NCI-H2107 (cell line): ENCODE results near the gene OSBPL2.

ENCODE experiments used
- DNase-seq: peaks from one replicate; lab custom pipeline; 2025; lab: John Stamatoyannopoulos, UW

The OSBPL2 gene

DNA sequence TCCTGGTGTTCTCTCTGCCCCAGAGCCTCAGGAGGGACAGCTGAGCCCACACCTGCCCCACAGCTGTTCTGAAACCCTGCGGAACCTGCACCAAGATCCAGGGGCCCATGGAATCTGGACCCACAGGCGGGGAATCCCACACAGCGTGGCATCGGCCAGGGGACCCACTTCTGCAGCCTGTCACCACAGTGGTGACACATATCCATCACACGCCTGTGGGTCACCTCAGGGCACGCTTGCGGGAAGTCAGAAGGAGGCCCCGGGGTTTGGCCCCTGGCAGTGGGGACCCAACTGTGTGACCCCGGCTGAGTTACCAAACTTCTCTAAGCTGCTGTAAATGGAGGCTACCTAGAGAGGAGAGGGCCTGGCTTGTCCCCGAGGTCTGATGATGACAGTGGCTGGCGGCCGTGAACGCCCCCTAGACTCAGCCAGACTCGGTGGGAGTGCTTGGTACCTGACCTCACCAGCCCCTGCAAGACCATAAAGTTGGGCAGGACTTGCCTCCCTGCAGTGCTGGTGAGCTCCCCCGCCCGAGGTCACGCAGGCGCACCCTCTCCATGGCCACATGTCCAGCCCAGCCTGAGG, 16.0 kb upstream of the OSBPL2 start:
- no peak for DNase-seq

DNA sequence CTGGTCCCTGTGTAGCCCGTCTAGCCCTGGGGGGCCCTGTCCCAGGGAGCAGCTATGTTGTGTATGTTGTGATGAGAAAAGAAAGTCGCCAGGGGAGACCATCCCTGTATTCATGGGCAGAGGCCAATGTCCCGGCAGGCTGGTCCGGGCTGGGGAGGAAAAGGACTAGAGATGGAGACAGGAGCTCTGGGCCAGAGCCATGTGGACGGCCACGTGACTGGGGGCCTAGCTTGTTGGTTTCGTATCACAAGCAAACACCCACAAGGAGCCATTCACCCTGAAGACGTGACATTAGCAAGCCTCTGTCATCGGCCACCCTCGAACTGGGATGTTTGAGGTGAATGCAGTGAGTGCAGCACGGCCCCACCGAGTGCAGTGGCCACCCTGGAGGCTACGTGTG, 15.3 kb upstream of the OSBPL2 start:
- DNase-seq, result no peak

DNA sequence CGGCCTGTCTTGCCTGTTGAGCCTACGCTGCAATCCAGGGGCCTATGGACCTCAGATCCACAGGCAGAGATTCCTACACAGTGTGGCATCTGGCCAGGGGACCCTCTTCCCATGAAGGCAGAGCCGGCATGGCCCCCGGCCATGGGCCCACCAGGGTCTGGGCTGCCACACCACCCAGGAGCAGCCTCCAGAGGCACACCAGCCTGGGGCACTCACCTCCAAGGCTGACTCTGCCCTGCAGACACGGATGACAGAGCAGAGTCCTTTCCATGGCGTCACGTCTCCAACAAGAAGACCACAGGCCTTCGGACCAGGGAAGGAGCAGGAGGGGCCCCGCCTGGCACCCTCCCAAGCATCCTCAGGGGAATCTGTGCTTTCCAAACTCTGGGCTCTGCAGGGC, 14.8 kb upstream of the OSBPL2 start:
- no peak for DNase-seq

DNA sequence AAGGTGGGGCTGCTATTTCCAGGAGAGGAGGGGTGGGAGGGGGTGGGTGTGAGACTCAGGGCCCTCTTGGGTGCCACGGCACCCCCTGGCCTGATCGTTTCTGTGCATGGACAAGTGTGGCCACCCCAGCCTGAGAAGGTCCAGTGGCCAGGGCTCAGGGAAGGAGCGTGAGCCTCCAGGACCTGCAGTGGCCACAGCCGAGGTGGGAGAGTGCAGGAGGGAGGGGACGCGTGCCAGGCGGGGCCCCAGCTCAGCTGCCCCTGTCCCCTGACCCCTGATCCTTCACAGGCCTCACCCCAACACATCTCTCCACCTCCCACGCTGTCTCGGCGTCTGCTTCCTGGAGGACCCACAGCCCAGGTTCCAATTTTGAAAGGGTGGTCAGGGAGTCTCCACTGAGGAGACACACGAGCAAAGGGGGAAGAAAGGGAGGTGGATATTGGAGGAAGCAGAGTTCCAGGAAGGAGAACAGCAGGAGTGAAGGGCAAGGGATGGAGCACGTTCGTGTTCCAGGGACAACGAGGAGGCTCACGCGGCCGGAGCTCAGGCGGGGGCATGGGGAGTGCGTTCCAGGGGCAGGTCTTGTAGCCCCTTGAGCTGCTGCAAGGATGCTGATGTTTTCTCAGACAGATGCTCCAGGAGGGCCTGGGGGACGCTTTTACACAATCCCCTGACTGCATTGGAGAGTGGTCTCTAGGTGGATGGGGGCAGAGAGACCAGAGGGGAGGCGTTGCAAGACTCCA, 14.0 kb upstream of the OSBPL2 start:
- DNase-seq, result no peak

- no peak for DNase-seq
Observed at GRCh38 chr20:62225026-62225425, 13.3 kb upstream of the OSBPL2 start.

DNA sequence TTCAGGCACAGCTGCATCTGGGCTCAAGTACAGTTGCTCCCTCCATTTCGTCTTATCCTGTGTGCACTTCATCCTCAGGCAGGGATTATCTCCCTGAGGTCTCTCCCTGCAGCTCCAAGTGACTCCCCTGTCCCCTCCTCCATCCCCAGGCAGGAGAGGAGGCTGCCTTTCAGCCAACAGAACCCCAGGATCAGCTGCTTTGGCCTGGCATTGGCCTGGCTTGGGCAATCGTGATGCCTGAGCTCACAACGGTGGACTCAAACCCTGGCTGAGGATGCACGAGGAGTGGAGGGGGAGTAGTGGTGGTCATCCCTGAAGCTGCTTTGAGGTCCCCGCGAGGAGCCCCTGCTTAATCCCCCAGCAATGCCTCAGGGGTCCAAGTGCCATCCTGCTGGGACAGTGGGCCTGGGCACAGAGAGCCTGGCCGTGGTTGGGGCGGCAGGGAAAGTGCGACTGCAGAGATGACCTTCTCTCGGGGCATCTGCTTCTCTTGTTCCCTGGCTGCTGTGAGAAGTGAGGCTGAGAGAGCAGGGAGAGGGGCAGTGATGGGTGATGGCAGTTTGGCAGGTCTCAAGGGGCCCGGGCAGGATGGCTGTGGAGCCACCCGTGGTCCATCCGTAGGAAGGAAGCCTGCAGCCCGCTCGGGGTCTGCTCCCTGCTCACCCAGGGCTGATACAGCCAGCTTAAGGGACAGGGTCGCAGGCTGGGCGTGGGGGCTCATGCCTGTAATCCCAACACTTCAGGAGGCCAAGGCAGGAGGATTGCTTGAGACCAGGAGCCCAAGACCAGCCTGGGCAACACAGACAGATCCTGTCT, 12.3 kb upstream of the OSBPL2 start:
- DNase-seq, result no peak

- no peak for DNase-seq
Observed at GRCh38 chr20:62226707-62227590, 11.4 kb upstream of the OSBPL2 start.

DNA sequence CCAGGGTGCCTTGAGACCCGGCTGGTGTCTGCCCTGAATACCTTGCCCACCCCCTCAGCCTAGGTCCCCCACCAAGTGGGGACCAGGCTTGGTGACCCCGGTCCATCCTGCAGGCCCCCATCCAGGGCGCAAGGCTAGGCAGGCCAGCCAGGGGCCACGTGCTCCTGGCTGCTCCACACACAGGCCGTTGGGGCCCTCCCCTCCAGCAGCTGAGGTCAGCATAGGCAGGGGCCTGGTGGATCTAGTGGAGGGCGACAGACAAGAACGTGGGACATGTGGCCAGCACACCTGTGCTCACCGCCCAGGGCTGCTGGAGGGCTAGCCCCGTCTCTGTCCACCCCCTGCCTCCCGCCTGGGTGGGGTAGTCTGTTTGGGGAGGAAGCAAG, 10.7 kb upstream of the OSBPL2 start:
- DNase-seq, result no peak

DNA sequence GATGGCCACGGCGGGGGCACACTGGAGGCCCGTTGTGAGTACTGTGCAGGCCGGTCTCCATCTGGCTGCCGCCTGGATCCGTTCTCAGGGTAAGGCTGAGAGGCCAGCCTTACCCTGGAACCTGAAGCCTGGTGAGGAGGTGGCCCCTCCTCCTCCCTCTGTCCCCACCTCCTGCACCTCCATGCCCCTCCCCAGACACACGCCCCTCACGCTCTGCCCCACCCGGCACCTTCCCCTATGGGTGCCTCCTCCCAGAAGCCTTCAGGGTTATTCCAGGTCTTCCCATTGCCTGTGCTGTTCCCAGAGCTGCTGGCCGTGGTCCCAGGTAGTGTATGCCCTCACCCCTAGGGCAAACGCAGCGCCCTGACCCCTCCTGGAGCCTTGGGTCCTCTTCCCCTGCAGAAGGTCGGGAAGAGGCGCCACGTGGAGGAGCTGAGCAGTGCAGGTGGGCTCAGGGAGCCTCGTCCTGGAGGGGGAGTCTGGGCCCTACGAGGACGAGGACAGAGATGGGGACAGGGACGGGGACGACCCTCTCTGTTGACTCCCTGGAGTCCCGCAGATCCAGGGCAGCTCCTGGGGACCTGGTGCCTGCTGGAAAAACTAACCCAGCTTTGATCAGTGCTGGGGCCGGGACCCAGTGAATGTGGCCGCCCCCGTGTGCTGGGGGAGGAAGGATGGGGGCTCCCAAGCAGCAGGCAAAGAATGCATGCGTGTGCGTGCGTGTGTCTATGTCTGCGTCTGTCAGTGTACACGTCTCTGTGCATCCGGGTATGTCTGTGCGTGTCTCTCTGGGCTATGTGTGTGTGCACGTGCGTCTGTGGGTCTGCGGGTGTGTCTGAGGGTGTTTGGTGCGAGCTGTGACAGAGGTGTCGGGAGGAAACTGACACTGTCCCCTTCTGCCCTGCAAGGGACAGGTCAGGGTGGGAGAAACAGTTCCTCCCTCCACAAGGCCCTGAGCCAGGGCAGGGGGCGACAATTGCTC, 10.1 kb upstream of the OSBPL2 start:
- DNase-seq, result no peak

DNA sequence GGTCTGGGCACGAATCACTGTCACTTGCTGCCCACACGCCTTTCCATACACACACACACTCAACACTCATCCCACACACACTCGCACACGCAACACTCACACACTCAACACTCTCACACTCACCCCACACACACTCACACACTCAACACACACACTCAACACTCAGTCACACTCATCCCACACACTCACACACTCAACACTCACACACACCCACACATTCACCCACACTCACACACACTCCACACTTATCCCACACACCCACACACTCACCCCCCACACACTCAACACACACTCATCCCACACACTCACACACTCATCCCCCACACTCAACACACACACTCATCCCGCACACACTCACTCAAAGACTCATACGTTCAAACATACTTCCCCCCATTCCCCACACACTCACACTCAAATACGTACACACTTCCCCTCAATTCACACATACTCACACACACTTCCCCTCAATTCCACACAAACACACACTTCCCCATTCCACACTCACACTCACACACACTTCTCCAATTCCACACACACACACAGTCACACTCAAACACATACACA, 9.3 kb upstream of the OSBPL2 start:
- DNase-seq, result no peak

DNA sequence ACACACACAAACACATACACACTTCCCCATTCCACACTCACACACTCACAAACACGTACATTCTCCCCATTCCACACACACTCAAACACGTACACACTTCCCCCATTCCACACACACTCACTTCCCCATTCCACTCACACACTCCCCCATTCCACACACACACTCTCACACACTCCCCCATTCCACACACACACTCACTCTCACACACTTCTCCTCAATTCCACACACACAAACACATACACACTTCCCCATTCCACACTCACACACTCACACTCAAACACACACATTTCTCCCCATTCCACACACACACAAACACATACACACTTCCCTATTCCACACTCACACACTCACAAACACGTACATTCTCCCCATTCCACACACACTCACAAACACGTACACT, 8.7 kb upstream of the OSBPL2 start:
- no peak for DNase-seq

DNA sequence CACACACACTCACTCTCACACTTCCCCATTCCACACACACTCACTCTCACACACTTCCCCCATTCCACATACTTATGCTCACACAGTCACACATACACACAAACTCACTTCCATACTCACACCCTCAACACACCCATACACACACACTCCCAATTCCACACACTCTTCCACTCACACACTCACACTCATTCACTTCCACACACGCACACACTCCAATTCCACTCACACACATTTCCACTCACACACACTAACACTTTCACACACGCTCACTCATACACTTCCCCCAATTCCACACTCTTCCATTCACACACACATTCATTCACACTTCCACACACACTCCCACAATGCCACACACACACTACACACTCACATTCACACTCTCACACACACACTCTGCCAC, 8.0 kb upstream of the OSBPL2 start:
- no peak for DNase-seq

DNA sequence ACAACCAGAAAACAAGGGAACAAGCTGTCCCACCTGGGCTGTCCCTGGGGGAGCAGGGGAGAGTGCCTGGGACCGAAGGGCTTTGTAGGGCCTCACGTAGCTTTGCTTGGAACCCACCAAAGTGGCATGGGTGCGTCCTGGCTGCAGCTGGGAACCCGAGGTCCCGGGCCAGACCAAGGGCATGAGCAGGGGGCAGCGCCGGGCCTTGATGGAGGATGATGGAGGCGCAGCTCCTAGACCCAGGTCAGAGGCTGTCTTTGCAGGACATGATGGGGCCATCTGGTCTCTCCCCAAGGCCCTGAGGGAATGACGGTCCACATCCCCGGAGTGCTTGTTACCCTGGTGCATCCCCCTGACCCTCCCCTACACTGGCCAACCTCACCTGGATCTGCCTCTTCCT, 7.6 kb upstream of the OSBPL2 start:
- no peak for DNase-seq

DNA sequence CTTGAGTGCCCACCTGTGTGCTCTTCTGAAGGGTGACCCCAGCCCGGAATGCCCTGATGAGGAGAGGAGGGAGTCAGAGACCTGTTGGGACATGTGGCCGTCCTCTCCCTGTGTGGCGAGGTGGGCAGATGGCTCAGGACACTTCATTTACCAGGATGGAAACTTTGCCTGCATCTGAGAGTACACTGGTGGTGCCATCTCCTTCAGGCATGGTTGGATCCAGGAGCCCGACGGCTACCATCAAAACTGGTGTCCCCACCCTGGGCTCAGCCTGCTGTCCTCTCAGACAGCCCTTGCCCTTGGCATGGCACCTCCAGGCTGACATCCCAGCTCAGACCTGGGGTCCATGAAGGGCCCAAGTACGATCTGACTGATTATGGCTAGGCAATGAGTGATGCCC, 7.0 kb upstream of the OSBPL2 start:
- DNase-seq, result no peak

GRCh38 chr20:62232194-62232593, 6.1 kb upstream of the OSBPL2 start:
- no peak for DNase-seq

GRCh38 chr20:62232770-62233645, 5.3 kb upstream of the OSBPL2 start:
- no peak for DNase-seq

DNA sequence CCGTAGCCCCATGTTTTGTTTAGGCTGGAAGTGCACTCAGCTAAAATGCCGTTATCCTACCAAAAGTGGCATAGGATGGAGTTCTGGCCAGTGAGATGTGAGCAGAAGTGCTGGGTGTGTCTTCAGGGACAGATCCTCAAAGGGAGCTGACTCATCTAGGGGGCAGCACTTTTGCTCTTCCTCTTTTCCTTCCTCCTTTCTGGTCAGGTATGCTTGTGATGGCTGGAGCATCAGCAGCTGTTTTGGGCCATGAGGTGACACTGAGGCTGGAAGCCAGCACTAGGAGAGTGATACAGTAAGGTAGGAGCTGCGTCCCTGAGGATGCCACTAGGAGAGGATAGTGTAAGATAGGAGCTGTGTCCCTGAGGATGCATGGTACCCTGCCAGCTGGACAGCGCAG, 4.6 kb upstream of the OSBPL2 start:
- no peak for DNase-seq

DNA sequence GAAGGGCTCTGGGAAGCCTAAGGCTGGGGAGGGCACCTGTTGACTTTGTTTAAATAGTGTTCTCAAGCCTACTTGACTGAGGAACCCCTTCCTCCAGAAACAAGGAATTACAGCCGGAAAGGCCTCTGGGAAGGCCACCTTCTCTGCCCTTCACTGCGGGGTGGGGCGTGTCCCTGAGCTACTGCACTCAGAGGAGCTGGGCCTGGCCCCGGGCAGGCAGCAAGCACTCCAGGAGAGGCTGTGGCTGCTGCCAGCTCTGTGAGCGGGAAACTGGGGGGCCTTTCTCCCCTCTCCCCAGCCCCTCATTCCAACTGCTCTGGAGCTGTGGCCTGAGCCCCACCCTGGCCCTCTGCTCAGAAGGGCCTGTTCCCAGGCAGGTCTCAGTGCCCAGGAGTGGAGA, 4.0 kb upstream of the OSBPL2 start:
- DNase-seq, result no peak

DNA sequence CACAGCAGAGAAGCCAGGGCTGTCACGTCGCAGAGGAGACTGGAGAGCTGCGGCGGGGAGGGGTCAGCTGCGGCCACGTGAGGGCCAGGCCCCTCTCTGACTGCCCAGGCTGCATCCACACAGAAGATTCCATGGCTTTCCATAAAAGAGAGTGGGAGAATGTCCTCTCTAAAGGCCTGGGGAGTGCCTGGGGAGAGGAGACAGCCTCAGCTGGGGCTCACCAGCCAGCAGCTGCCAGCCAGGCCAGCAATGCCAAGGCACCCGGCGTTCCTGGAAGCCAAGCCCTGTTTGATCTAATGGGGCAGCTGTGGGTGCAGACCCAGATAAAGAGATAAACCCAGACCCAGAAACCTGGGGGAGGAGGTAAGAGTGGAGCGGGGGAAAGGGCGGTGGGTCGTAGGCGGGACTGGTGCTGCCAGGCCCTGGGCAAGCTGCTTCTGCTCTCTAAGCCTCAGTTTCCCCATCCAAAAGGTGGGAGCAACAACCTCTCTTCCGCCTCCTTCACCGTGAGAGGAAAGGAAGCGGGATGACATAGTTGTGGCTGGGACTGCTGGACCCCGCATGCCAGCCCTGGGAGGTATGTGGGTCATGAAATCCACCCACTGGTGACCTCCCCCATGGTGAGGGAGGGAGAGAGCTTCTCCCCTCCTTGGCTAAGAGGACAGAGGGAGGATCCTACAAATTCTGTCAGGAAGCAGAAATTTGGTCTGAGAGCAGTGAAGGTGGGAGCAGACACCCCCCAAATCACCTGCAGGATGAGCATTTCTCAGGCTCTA, 3.1 kb upstream of the OSBPL2 start:
- DNase-seq, result no peak
